B cell (primary cell): ENCODE measurements around the gene CALY. TPM values are rescaled to one million over a fixed set of nuclear protein-coding genes. Genes with fewer than 3 reads are reported as not detected.

ENCODE experiments used
- ATAC-seq: fragments of 200-7000 bp; cut with Tn5 transposase; one replicate; pipeline ENCODE4 v1.10.0; 2021; ENCODE audit warnings: low read depth, mild to moderate bottlenecking, moderate number of reproducible peaks, moderate library complexity
- CTCF ChIA-PET: fragments of 350-600 bp; sonication (Branson Sonifier 250); formaldehyde crosslinking; loops from one replicate; lab custom pipeline; 2021; ENCODE audit warnings: antibody characterized with exemption, inconsistent platforms; lab: Charles Lee
- POLR2A ChIA-PET: fragments of 350-600 bp; sonication (Branson Sonifier 250); formaldehyde crosslinking; loops from one replicate; lab custom pipeline; 2021; ENCODE audit warnings: antibody characterized with exemption; lab: Charles Lee
- DNase-seq: peaks from one replicate; pipeline ENCODE4 v3.0.0; 2013
- H2AFZ ChIP-seq: 2 replicates; pipeline ENCODE4 v1.6.1; 2012; ENCODE audit warnings: mild to moderate bottlenecking, low read depth, low read length; ENCODE audit not compliant: insufficient read depth, poor library complexity, severe bottlenecking
- H3K27ac ChIP-seq, 2 donors: 1 replicate in 1 of 2; 2 replicates in 1 of 2; pipeline ENCODE4 v1.5.1; 2012 to 2013; ENCODE audit warnings: low read length in 2 of 2, mild to moderate bottlenecking in 2 of 2, moderate library complexity in 1 of 2
- H3K27me3 ChIP-seq, 4 experiments: fragments of 200-600 bp in 1 of 4; sonication (generic) in 1 of 4; replicated peaks in 1 of 4; 1 replicate in 2 of 4; 2 replicates in 2 of 4; pipeline versions ENCODE4 v1.6.1 to v1.7.0; 2013 to 2016; ENCODE audit warnings: low read length in 3 of 4, mild to moderate bottlenecking in 2 of 4, mixed read lengths in 1 of 4, moderate library complexity in 1 of 4; ENCODE audit not compliant: insufficient read depth in 4 of 4, control insufficient read depth in 3 of 4; ENCODE audit errors: control extremely low read depth in 1 of 4
- H3K36me3 ChIP-seq, 2 experiments: replicated peaks in 1 of 2; 1 replicate in 1 of 2; 2 replicates in 1 of 2; pipeline versions ENCODE4 v1.6.1 to v1.7.1; 2013; ENCODE audit warnings: low read length in 1 of 2; ENCODE audit not compliant: insufficient read depth in 2 of 2, control insufficient read depth in 1 of 2; ENCODE audit errors: control extremely low read depth in 1 of 2, extremely low read depth in 1 of 2
- H3K4me1 ChIP-seq, 2 donors: fragments of 200-600 bp in 1 of 2; sonication (generic) in 1 of 2; 1 replicate in 1 of 2; 2 replicates in 1 of 2; pipeline versions ENCODE4 v1.5.1 to v1.6.1; 2013 to 2017; ENCODE audit warnings: low read length in 2 of 2; ENCODE audit not compliant: control insufficient read depth in 2 of 2, insufficient read depth in 2 of 2
- H3K4me2 ChIP-seq: replicated peaks from 2 replicates; pipeline ENCODE3; 2012; ENCODE audit warnings: mild to moderate bottlenecking, low read depth, low read length; ENCODE audit not compliant: poor library complexity, severe bottlenecking
- H3K4me3 ChIP-seq, 5 experiments: fragments of 200-600 bp in 1 of 5; sonication (generic) in 1 of 5; 1 replicate in 3 of 5; 2 replicates in 2 of 5; pipeline versions ENCODE4 v1.5.1 to v1.7.0; 2011 to 2016; ENCODE audit warnings: low read length in 4 of 5, mild to moderate bottlenecking in 4 of 5, low read depth in 2 of 5, control low read depth in 1 of 5, moderate library complexity in 1 of 5; ENCODE audit not compliant: insufficient read depth in 1 of 5; ENCODE audit errors: control extremely low read depth in 1 of 5, extremely low read depth in 1 of 5
- H3K79me2 ChIP-seq: fragments of 200-600 bp; sonication (generic); one replicate; pipeline ENCODE4 v1.6.0; 2016; ENCODE audit warnings: low read length; ENCODE audit not compliant: control insufficient read depth, insufficient read depth
- H3K9ac ChIP-seq: fragments of 200-600 bp; sonication (generic); 2 replicates; pipeline ENCODE4 v1.6.1; 2017; ENCODE audit warnings: mild to moderate bottlenecking, low read length, moderate library complexity
- H3K9me3 ChIP-seq, 3 donors: one replicate each; pipeline versions ENCODE4 v1.6.1 to v1.7.1; 2013; ENCODE audit warnings: low read length in 2 of 3; ENCODE audit not compliant: control insufficient read depth in 2 of 3, insufficient read depth in 1 of 3; ENCODE audit errors: control extremely low read depth in 1 of 3
- H4K20me1 ChIP-seq: 2 replicates; pipeline ENCODE4 v1.6.0; 2012; ENCODE audit warnings: mild to moderate bottlenecking, low read length; ENCODE audit not compliant: insufficient read depth, control insufficient read depth, poor library complexity, severe bottlenecking
- H3K27ac Mint-ChIP-seq: one replicate; pipeline ENCODE4 v1.8.0; 2021; ENCODE audit warnings: mixed read lengths
- H3K27me3 Mint-ChIP-seq: one replicate; pipeline ENCODE4 v1.8.0; 2021; ENCODE audit warnings: mixed read lengths
- H3K4me1 Mint-ChIP-seq: one replicate; pipeline ENCODE4 v1.8.0; 2021; ENCODE audit warnings: mixed read lengths
- H3K4me3 Mint-ChIP-seq: one replicate; pipeline ENCODE4 v1.8.0; 2021; ENCODE audit warnings: mixed read lengths
- H3K9me3 Mint-ChIP-seq: one replicate; pipeline ENCODE4 v1.8.0; 2022; ENCODE audit warnings: mixed read lengths; ENCODE audit not compliant: insufficient read depth
- CTCF ChIP-seq: fragments of 200-600 bp; IDR thresholded peaks from one replicate; pipeline ENCODE4 v1.8.0; 2022; ENCODE audit warnings: antibody characterized with exemption, mild to moderate bottlenecking
- EZH2 ChIP-seq: IDR thresholded peaks from 2 replicates; pipeline ENCODE4 v1.6.1; 2012; ENCODE audit warnings: borderline replicate concordance, low read depth, mild to moderate bottlenecking, moderate library complexity, low read length; ENCODE audit not compliant: insufficient read depth, poor library complexity, severe bottlenecking
- WGBS: methylation state at CpG from one replicate; pipeline ENCODE4 v1.1.5; 2013; ENCODE audit warnings: missing lambda C conversion rate; ENCODE audit not compliant: insufficient coverage; 5-methylcytosine and 5-hydroxymethylcytosine counted together
- intact Hi-C: fragments of 100-400 bp; cut with micrococcal nuclease; formaldehyde crosslinking; loops from one replicate; pipeline ENCODE4 v1.10.0; 2022
- polyA plus RNA-seq: library from polyadenylated mRNA; depleted of rRNA; stranded (reverse); fragments of >200 nt; gene quantifications from 2 replicates; pipeline ENCODE4 v1.2.3, GENCODE V29; 2012
- total RNA-seq, 2 donors: library from RNA; stranded (reverse); fragments of 120-200 nt in 1 of 2; gene quantifications; 1 replicate in 1 of 2; 2 replicates in 1 of 2; pipeline versions ENCODE4 v1.2.3 to v1.2.4, GENCODE V29; 2013 to 2022

Gene CALY
- total and polyA plus RNA-seq, 2 donors (not counting 1 experiment from before 2014, with no cell fraction given) = 0.21 TPM; not detected in 1

DNA sequence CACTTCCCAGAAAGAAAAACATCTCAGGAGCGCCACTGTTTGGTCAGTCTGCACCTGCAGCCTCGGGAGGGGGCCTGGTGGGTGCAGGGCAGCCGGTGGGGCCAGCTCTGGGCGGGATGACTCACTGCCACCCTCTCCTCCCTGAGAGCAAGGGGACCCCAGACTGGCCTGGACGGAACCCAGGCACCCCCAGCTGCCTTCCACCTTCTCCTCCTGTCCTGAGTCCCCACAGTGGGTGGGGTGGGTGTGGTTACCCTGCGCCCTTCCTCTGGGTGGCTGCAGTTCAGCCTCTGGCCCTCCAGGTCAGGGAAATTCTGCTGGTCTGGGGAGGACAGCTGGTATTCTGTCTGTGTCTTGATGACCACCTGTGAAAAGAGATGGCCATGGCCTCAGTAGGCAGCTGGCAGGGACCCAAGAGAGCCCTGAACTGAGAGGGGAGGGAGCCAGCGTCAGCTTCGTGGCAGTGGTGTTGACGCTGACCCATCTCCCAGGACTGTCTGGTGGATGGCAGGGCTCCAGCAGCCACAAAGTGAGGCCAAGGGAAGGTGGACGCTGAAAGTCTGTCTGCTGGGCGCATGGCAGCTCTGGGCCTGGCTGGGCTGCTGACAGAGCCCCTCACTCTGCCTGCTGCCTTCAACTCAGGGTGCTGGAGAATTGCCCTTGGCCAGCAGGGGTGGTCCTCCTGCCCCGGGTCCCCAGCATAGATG lies 8.9 kb downstream of the CALY start:
- Histone ChIP-seq H3K4me3 (no peak overlapping the region), H3K27ac (no peak overlapping the region), H2AFZ (no peak overlapping the region), H3K4me1 (peaks cover 26 to 42% of the 10 kb centered on the region in 2 donors), H3K27me3 (peaks cover 0 to 55% (median 40%) of the 10 kb centered on the region in 4 experiments), H3K9ac (no peak overlapping the region), H3K4me2 (no peak overlapping the region), H3K9me3 (peaks cover 0 to 17% (median 0%) of the 10 kb centered on the region in 3 donors), H4K20me1 (no peaks in the 10 kb centered on the region), H3K36me3 (no peaks in the 10 kb centered on the region), H3K79me2 (no peaks in the 10 kb centered on the region)
- DNase-seq = no peak
- no peak for ATAC-seq
- intact Hi-C loops = loop anchor here (1.0 kb wide), 1 partner anchor 14 kb away; no protein-coding TSS in a partner anchor
- TF ChIP-seq CTCF = no peak
- no peak for TF ChIP-seq EZH2
- Mint-ChIP-seq H3K9me3 (no peaks in the 10 kb centered on the region), H3K27ac (no peak overlapping the region), H3K4me3 (no peak overlapping the region), H3K4me1 (peaks cover 14% of the 10 kb centered on the region), H3K27me3 (peaks cover 44% of the 10 kb centered on the region)
- POLR2A ChIA-PET = interaction anchor here (2.2 kb wide), 1 partner anchor 13 kb away, joined by 26 read pairs; no protein-coding TSS in a partner anchor
- CTCF ChIA-PET = interaction anchor here (0.6 to 3.5 kb wide), 11 partner anchors 10 to 280 kb away, joined by 3 to 32 read pairs (median 5); partner anchors contain the start of gene FUOM
- WGBS = 54% methylated on average over 10 of the region's 12 CpGs
